Measurements from ENCODE around the gene GUCA1A. TPM values are rescaled to one million over a fixed set of nuclear protein-coding genes. Genes with fewer than 3 reads are reported as not detected.
A peak's percentile ranks its signal among the peaks of the same experiment; 100 is the strongest.

The GUCA1A gene
- polyA plus RNA-seq, 1 donor (not counting 4 experiments of a cell fraction or from before 2014, with no cell fraction given) = not detected

DNA sequence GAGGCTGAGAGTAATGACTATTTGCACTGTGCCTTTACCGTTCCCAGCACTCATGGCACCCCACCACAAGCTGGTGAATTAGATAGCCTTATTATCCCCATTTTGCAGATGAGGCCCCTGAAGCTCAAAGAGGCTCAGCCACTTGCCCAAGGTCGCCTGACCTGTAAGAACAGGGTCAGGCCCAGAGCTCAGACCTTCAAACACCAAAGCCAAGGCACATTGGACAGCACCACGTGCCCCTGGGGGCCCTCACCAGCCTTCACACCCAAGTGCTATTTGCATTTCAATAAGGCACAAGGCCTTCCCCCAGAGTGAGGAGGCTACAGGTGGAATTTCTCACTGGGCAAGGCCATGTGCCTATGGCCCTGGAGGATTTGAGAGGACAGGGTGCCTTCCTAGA is 16.5 kb upstream of the GUCA1A start:
- no peaks in the 10 kb centered on the region for H3K27me3 ChIP-seq (ENCODE audit: control insufficient read depth, extremely low read depth, insufficient read depth, low read length)
- H3K4me3 ChIP-seq (ENCODE audit: control insufficient read depth in 2 of 3, extremely low read depth in 1 of 3, insufficient read depth in 2 of 3, low read depth in 1 of 3, low read length in 3 of 3) = no peak overlapping the region
- DNase-seq (ENCODE audit: low read depth, low spot score) (no peak), FAIRE-seq (no peak)
- no peaks in the 10 kb centered on the region for H4K20me1 ChIP-seq (ENCODE audit: control insufficient read depth, extremely low read depth, insufficient read depth, low read length)
- no peak overlapping the region for H3K4me2 ChIP-seq (ENCODE audit: control insufficient read depth, extremely low read depth, insufficient read depth, low read depth, low read length)
- dilution Hi-C loops (cut with MboI; ENCODE audit: extremely low pct_ligation_motif_present, low sequenced_read_pairs) = no loop called here
- TF ChIP-seq EZH2 (IDR thresholded peaks at IDR 0.05; ENCODE audit: low read length) = no peak
- TF ChIP-seq, protein P1, sequence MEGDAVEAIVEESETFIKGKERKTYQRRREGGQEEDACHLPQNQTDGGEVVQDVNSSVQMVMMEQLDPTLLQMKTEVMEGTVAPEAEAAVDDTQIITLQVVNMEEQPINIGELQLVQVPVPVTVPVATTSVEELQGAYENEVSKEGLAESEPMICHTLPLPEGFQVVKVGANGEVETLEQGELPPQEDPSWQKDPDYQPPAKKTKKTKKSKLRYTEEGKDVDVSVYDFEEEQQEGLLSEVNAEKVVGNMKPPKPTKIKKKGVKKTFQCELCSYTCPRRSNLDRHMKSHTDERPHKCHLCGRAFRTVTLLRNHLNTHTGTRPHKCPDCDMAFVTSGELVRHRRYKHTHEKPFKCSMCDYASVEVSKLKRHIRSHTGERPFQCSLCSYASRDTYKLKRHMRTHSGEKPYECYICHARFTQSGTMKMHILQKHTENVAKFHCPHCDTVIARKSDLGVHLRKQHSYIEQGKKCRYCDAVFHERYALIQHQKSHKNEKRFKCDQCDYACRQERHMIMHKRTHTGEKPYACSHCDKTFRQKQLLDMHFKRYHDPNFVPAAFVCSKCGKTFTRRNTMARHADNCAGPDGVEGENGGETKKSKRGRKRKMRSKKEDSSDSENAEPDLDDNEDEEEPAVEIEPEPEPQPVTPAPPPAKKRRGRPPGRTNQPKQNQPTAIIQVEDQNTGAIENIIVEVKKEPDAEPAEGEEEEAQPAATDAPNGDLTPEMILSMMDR (optimal IDR thresholded peaks at IDR 0.05 in 1 of 3, IDR thresholded peaks at IDR 0.05 in 1 of 3, conservative IDR thresholded peaks at IDR 0.05 in 1 of 3; ENCODE audit: extremely low read depth in 1 of 3, insufficient read depth in 2 of 3, low read length in 3 of 3) = no peak
- H3K36me3 ChIP-seq (ENCODE audit: control insufficient read depth in 2 of 2, extremely low read depth in 1 of 2, insufficient read depth in 2 of 2, low read length in 2 of 2) = no peaks in the 10 kb centered on the region
- H3K79me2 ChIP-seq (ENCODE audit: control insufficient read depth, insufficient read depth, low read length) = no peaks in the 10 kb centered on the region
- no peaks in the 10 kb centered on the region for H3K9me3 ChIP-seq (ENCODE audit: control insufficient read depth, low read depth, low read length)
- peaks cover 21% of the 10 kb centered on the region for H3K4me1 ChIP-seq (ENCODE audit: control insufficient read depth, extremely low read depth, insufficient read depth, low read length)
- H2AFZ ChIP-seq (ENCODE audit: control insufficient read depth, low read length) = no peak overlapping the region
- H3K9ac ChIP-seq (ENCODE audit: control insufficient read depth, extremely low read depth, insufficient read depth, low read length) = no peak overlapping the region
- no peak overlapping the region for H3K27ac ChIP-seq (ENCODE audit: control insufficient read depth, insufficient read depth, low read length)
- no peaks in the 10 kb centered on the region for H3K9me1 ChIP-seq (ENCODE audit: control insufficient read depth, extremely low read depth, insufficient read depth, low read length)

DNA sequence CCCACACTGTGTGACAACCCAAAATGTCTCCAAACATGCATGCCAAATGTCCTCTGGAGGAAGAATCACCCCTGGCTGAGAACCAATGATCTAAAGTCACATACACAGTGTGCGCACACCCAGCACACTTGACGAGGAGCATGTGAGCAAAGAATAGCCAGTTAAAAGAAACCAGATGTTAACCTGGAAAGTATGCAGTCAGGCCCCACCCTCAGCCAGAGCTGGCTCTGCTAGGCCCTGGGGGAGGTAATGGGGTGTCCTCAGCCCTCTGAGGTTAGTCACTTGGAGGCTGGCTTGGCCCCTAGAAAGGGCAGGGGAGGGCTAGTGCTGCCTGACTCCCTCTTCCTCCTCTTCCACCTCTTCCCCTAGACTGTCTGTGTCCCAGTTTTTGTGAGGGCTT is 15.2 kb upstream of the GUCA1A start:
- no peak overlapping the region for H3K27ac ChIP-seq (ENCODE audit: control insufficient read depth, insufficient read depth, low read length)
- H3K9me3 ChIP-seq (ENCODE audit: control insufficient read depth, low read depth, low read length) = no peaks in the 10 kb centered on the region
- H3K4me1 ChIP-seq (ENCODE audit: control insufficient read depth, extremely low read depth, insufficient read depth, low read length) = peaks cover 18% of the 10 kb centered on the region
- H3K36me3 ChIP-seq (ENCODE audit: control insufficient read depth in 2 of 2, extremely low read depth in 1 of 2, insufficient read depth in 2 of 2, low read length in 2 of 2) = no peaks in the 10 kb centered on the region
- H3K4me3 ChIP-seq (ENCODE audit: control insufficient read depth in 2 of 3, extremely low read depth in 1 of 3, insufficient read depth in 2 of 3, low read depth in 1 of 3, low read length in 3 of 3) = no peak overlapping the region
- no peak for TF ChIP-seq EZH2 (IDR thresholded peaks at IDR 0.05; ENCODE audit: low read length)
- TF ChIP-seq, protein P1 (optimal IDR thresholded peaks at IDR 0.05 in 1 of 3, IDR thresholded peaks at IDR 0.05 in 1 of 3, conservative IDR thresholded peaks at IDR 0.05 in 1 of 3; ENCODE audit: extremely low read depth in 1 of 3, insufficient read depth in 2 of 3, low read length in 3 of 3) = no peak
- DNase-seq (ENCODE audit: low read depth, low spot score) (no peak), FAIRE-seq (peak; percentile 53)
- no peaks in the 10 kb centered on the region for H3K9me1 ChIP-seq (ENCODE audit: control insufficient read depth, extremely low read depth, insufficient read depth, low read length)
- H4K20me1 ChIP-seq (ENCODE audit: control insufficient read depth, extremely low read depth, insufficient read depth, low read length) = no peaks in the 10 kb centered on the region
- H3K79me2 ChIP-seq (ENCODE audit: control insufficient read depth, insufficient read depth, low read length) = no peaks in the 10 kb centered on the region
- H2AFZ ChIP-seq (ENCODE audit: control insufficient read depth, low read length) = no peak overlapping the region
- H3K4me2 ChIP-seq (ENCODE audit: control insufficient read depth, extremely low read depth, insufficient read depth, low read depth, low read length) = peak overlapping the region; percentile 38
- H3K9ac ChIP-seq (ENCODE audit: control insufficient read depth, extremely low read depth, insufficient read depth, low read length) = no peak overlapping the region
- dilution Hi-C loops (cut with MboI; ENCODE audit: extremely low pct_ligation_motif_present, low sequenced_read_pairs) = no loop called here
- H3K27me3 ChIP-seq (ENCODE audit: control insufficient read depth, extremely low read depth, insufficient read depth, low read length) = no peaks in the 10 kb centered on the region

Measured in keratinocyte (primary cell).